DND-41 (cell line): ENCODE measurements around the gene MIA.
"Not testable (repeated sequence)": the region's sequence is repeated elsewhere in the genome, so short reads cannot be mapped to it uniquely, and the experiment has no call there.

Experiments
- ATAC-seq: fragments of 200-7000 bp; cut with Tn5 transposase; 3 replicates; pipeline ENCODE4 v1.9.1; 2021; ENCODE audit warnings: low read depth; ENCODE audit not compliant: insufficient read depth
- DNase-seq: peaks from one replicate; pipeline ENCODE4 v3.0.0-alpha.2; 2020
- H2AFZ ChIP-seq: 2 replicates; pipeline ENCODE4 v1.6.0; 2012; ENCODE audit warnings: low read depth, low read length
- H3K27ac ChIP-seq: 2 replicates; pipeline ENCODE4 v1.5.1; 2012; ENCODE audit warnings: low read length, inconsistent platforms
- H3K27me3 ChIP-seq: fragments of 200-600 bp; sonication (generic); 2 replicates; pipeline ENCODE4 v1.6.0; 2012; ENCODE audit warnings: low read length, mild to moderate bottlenecking, inconsistent platforms; ENCODE audit not compliant: insufficient read depth, poor library complexity
- H3K36me3 ChIP-seq: 2 replicates; pipeline ENCODE4 v1.5.1; 2012; ENCODE audit warnings: low read length, inconsistent platforms; ENCODE audit not compliant: insufficient read depth
- H3K4me1 ChIP-seq: 2 replicates; pipeline ENCODE4 v1.5.1; 2012; ENCODE audit warnings: mild to moderate bottlenecking, low read length; ENCODE audit not compliant: insufficient read depth
- H3K4me2 ChIP-seq: 2 replicates; pipeline ENCODE4 v1.6.0; 2012; ENCODE audit warnings: mild to moderate bottlenecking, moderate library complexity, low read length, inconsistent platforms; ENCODE audit not compliant: insufficient read depth
- H3K4me3 ChIP-seq, 2 experiments: fragments of 200-600 bp in 1 of 2; shearing (Covaris generic) in 1 of 2; 2 replicates each; pipeline ENCODE4 v1.5.1; 2012 to 2016; ENCODE audit warnings: inconsistent platforms in 2 of 2, low read length in 2 of 2, mild to moderate bottlenecking in 2 of 2, low read depth in 1 of 2, moderate library complexity in 1 of 2
- H3K79me2 ChIP-seq: 2 replicates; pipeline ENCODE4 v1.6.0; 2012; ENCODE audit warnings: low read length, inconsistent platforms; ENCODE audit not compliant: insufficient read depth
- H3K9ac ChIP-seq: 2 replicates; pipeline ENCODE4 v1.6.0; 2012; ENCODE audit warnings: low read depth, mild to moderate bottlenecking, inconsistent platforms, low read length, moderate library complexity
- H3K9me3 ChIP-seq: 2 replicates; pipeline ENCODE4 v1.5.1; 2012; ENCODE audit warnings: low read length, moderate library complexity, mild to moderate bottlenecking, inconsistent platforms; ENCODE audit not compliant: insufficient read depth, severe bottlenecking
- H4K20me1 ChIP-seq: 2 replicates; pipeline ENCODE4 v1.6.0; 2012; ENCODE audit warnings: low read length; ENCODE audit not compliant: insufficient read depth
- EZH2 ChIP-seq: IDR thresholded peaks from 3 replicates; pipeline ENCODE4 v1.6.1; 2012; ENCODE audit warnings: borderline replicate concordance, low read depth, mild to moderate bottlenecking, moderate library complexity, low read length, inconsistent platforms; ENCODE audit not compliant: severe bottlenecking
- TF ChIP-seq, protein P1 (sequence below): IDR thresholded peaks from 2 replicates; pipeline ENCODE4 v1.5.1; 2012; ENCODE audit warnings: borderline replicate concordance, low read length, moderate library complexity, mild to moderate bottlenecking; ENCODE audit not compliant: poor library complexity, severe bottlenecking; ENCODE audit errors: extremely low read depth

The MIA gene

DNA sequence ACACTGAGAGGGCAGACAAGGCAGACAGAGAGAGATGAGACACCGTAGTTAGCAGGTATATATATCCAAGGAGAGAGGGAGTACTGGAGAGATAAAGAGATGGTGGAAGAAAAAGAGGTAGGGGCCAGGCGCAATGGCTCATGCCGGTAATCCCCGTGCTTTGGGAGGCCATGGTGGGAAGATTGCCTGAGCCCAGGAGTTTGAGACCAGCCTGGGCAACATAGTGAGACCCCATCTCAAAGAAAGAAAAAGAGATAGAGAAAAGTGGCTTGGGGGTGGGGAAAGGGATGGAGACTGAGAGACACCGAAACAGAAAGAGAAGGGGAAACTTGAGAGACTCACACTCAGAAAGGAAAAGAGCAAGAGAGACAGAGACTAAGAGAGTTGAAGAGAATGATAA, 5.3 kb downstream of the MIA start:
- no peak overlapping the region for H3K4me2 ChIP-seq
- H3K4me3 ChIP-seq = no peak overlapping the region
- peaks cover 21% of the 10 kb centered on the region for H3K4me1 ChIP-seq
- peaks cover 13% of the 10 kb centered on the region for H3K79me2 ChIP-seq
- H3K9ac ChIP-seq = no peak overlapping the region
- TF ChIP-seq, protein P1, sequence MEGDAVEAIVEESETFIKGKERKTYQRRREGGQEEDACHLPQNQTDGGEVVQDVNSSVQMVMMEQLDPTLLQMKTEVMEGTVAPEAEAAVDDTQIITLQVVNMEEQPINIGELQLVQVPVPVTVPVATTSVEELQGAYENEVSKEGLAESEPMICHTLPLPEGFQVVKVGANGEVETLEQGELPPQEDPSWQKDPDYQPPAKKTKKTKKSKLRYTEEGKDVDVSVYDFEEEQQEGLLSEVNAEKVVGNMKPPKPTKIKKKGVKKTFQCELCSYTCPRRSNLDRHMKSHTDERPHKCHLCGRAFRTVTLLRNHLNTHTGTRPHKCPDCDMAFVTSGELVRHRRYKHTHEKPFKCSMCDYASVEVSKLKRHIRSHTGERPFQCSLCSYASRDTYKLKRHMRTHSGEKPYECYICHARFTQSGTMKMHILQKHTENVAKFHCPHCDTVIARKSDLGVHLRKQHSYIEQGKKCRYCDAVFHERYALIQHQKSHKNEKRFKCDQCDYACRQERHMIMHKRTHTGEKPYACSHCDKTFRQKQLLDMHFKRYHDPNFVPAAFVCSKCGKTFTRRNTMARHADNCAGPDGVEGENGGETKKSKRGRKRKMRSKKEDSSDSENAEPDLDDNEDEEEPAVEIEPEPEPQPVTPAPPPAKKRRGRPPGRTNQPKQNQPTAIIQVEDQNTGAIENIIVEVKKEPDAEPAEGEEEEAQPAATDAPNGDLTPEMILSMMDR = no peak
- no peak for TF ChIP-seq EZH2
- H3K9me3 ChIP-seq = no peaks in the 10 kb centered on the region
- no peaks in the 10 kb centered on the region for H3K27me3 ChIP-seq
- no peak for DNase-seq
- no peak overlapping the region for H2AFZ ChIP-seq
- peaks cover 4% of the 10 kb centered on the region; the same call in 1 of the 2 replicates for H3K36me3 ChIP-seq
- H4K20me1 ChIP-seq = peaks cover 8% of the 10 kb centered on the region; the same call in 1 of the 2 replicates
- H3K27ac ChIP-seq = no peak overlapping the region
- ATAC-seq = no peak

DNA sequence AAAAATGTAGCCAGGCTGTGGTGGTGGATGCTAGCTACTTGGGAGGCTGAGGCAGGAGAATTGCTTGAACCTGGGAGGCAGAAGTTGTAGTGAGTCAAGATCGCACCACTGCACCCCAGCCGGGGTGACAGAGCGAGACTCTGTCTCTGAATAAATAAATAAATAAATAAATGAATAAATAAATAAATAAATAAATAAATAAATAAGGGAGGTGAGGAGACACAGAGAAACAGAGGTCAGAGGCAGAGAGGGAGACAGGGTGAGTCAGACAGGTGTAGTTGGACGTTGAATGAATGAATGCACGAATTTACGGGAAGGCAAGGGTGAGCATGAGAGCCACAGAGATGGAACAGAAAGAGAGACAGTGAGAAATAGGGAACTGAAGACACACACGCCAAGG, 5.8 kb downstream of the MIA start:
- Histone ChIP-seq H3K27ac (no peak overlapping the region), H3K4me3 (no peak overlapping the region), H2AFZ (no peak overlapping the region), H3K36me3 (peaks cover 4% of the 10 kb centered on the region; the same call in 1 of the 2 replicates), H3K4me2 (no peak overlapping the region), H3K4me1 (peaks cover 21% of the 10 kb centered on the region), H3K9ac (no peak overlapping the region), H3K27me3 (no peaks in the 10 kb centered on the region), H3K79me2 (peaks cover 13% of the 10 kb centered on the region), H3K9me3 (no peaks in the 10 kb centered on the region), H4K20me1 (peaks cover 8% of the 10 kb centered on the region; the same call in 1 of the 2 replicates)
- TF ChIP-seq, protein P1 = no peak
- DNase-seq (no peak), ATAC-seq (no peak)

DNA sequence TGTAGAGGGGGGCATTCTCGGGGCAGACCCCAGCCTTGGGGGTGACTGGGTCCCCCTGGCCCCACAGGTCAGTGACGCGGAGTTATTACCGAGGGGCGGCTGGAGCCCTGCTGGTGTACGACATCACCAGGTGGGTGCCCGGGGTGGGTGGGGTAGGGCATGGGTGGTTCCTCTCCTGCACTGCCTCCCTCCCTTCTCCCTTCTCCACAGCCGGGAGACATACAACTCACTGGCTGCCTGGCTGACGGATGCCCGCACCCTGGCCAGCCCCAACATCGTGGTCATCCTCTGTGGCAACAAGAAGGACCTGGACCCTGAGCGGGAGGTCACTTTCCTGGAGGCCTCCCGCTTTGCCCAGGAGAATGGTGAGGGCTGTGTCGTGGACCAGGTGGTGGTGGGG, 8.4 kb downstream of the MIA start:
- H3K4me3 ChIP-seq = no peak overlapping the region
- no peak for TF ChIP-seq EZH2
- TF ChIP-seq, protein P1 = no peak
- H2AFZ ChIP-seq = no peak overlapping the region
- DNase-seq = no peak
- peaks cover 8% of the 10 kb centered on the region; the same call in 1 of the 2 replicates for H4K20me1 ChIP-seq
- no peaks in the 10 kb centered on the region for H3K9me3 ChIP-seq
- no peak for ATAC-seq
- no peaks in the 10 kb centered on the region for H3K27me3 ChIP-seq
- H3K4me2 ChIP-seq = no peak overlapping the region
- H3K27ac ChIP-seq = no peak overlapping the region
- peaks cover 11% of the 10 kb centered on the region for H3K4me1 ChIP-seq
- peaks cover 12% of the 10 kb centered on the region for H3K79me2 ChIP-seq
- H3K36me3 ChIP-seq = peaks cover 4% of the 10 kb centered on the region; the same call in 1 of the 2 replicates
- no peak overlapping the region for H3K9ac ChIP-seq

DNA sequence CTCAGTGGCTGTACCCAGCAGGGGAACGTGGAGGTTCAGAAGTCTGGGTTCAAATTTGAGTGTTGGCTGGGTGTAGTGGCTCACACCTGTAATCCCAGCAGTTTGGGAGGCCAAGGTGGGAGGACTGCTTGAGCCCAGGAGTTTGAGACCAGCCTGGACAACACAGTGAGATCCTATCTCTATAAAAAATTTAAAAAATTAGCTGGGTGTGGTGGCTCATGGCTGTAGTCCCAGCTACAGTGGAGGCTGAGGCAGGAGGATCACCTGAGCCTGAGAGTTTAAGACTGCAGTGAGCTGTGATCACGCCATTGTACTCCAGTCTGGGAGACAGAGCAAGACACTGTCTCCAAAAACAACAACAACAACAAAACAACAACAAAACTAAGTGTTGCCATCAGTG, 8.8 kb downstream of the MIA start:
- not testable (repeated sequence) for H3K4me1 ChIP-seq, H3K9ac ChIP-seq, H3K4me2 ChIP-seq, H4K20me1 ChIP-seq, H3K9me3 ChIP-seq, H3K27me3 ChIP-seq, ATAC-seq, DNase-seq, H3K4me3 ChIP-seq, H3K27ac ChIP-seq, H2AFZ ChIP-seq, H3K79me2 ChIP-seq, H3K36me3 ChIP-seq
